AG04450 (cell line): ENCODE results near the gene PLXNA2. TPM values are rescaled to one million over a fixed set of nuclear protein-coding genes. Genes with fewer than 3 reads are reported as not detected.

Experiments used
- CTCF ChIA-PET: fragments of 300-600, 350-600 bp; formaldehyde crosslinking; extraction: SDS; loops from one replicate; lab custom pipeline; 2022; ENCODE audit warnings: antibody characterized with exemption, inconsistent platforms; lab: Charles Lee
- POLR2A ChIA-PET: fragments of 350-600 bp; formaldehyde crosslinking; extraction: SDS; loops from one replicate; lab custom pipeline; 2021; ENCODE audit warnings: antibody characterized with exemption, inconsistent platforms; lab: Yijun Ruan, JAX
- DNase-seq: peaks from one replicate; pipeline ENCODE4 v3.0.0-alpha.2; 2011; ENCODE audit warnings: low read depth, low spot score
- H3K27ac ChIP-seq: one replicate; pipeline ENCODE4 v1.5.1; 2012; ENCODE audit warnings: low read depth, low read length, control low read depth
- H3K27me3 ChIP-seq: one replicate; pipeline ENCODE4 v1.6.0; 2012; ENCODE audit warnings: low read length; ENCODE audit not compliant: control insufficient read depth, insufficient read depth
- H3K4me3 ChIP-seq: 2 replicates; pipeline ENCODE4 v1.5.1; 2011; ENCODE audit warnings: mild to moderate bottlenecking, low read depth, low read length, control low read depth
- H3K9me3 ChIP-seq: 2 replicates; pipeline ENCODE4 v1.5.1; 2012; ENCODE audit warnings: low read length; ENCODE audit not compliant: control insufficient read depth, insufficient read depth
- CTCF ChIP-seq: IDR thresholded peaks from 2 replicates; pipeline ENCODE4 v1.5.1; 2011; ENCODE audit warnings: low read depth, low read length, control low read depth, inconsistent platforms
- polyA plus RNA-seq: library from polyadenylated mRNA; depleted of rRNA; stranded (reverse); fragments of >200 nt; gene quantifications from 2 replicates; pipeline ENCODE4 v1.2.3, GENCODE V29; 2011

The PLXNA2 gene
- polyA plus RNA-seq, 1 experiment, result 0.10 TPM

- DNase-seq, result no peak
- Histone ChIP-seq H3K27ac (no peak overlapping the region), H3K4me3 (no peak overlapping the region), H3K27me3 (peaks cover 25% of the 10 kb centered on the region), H3K9me3 (no peaks in the 10 kb centered on the region)
- POLR2A ChIA-PET, result no interaction called here
- CTCF ChIA-PET, result interaction anchor here (0.7 to 22.8 kb wide), 17 partner anchors 9 to 355 kb away, joined by 3 to 593 read pairs (median 5); no protein-coding TSS in a partner anchor
- no peak for TF ChIP-seq CTCF
Measured at GRCh38 chr1:208239473-208240381, 4.5 kb downstream of the PLXNA2 start.

GRCh38 chr1:208238710-208239472, 5.3 kb downstream of the PLXNA2 start:
- peak; percentile 84 for TF ChIP-seq CTCF
- CTCF ChIA-PET, result interaction anchor here (0.7 to 22.8 kb wide), 32 partner anchors 9 to 372 kb away, joined by 3 to 593 read pairs (median 4); no protein-coding TSS in a partner anchor

GRCh38 chr1:208237241-208237640, 6.9 kb downstream of the PLXNA2 start:
- no peak for DNase-seq
- ChIA-PET POLR2A (no interaction called here), CTCF (interaction anchor here (0.6 to 22.8 kb wide), 11 partner anchors 8 to 353 kb away, joined by 3 to 593 read pairs (median 6); partner anchors contain the start of gene PLXNA2)
- H3K9me3 ChIP-seq, result no peaks in the 10 kb centered on the region
- peaks cover 17% of the 10 kb centered on the region for H3K27me3 ChIP-seq
- no peak for TF ChIP-seq CTCF
- H3K27ac ChIP-seq, result no peak overlapping the region
- no peak overlapping the region for H3K4me3 ChIP-seq

More at GRCh38 chr1:208238710-208239472, 5.3 kb downstream of the PLXNA2 start:
- no peaks in the 10 kb centered on the region for H3K9me3 ChIP-seq
- DNase-seq, result no peak
- H3K27ac ChIP-seq, result no peak overlapping the region
- POLR2A ChIA-PET, result interaction anchor here (0.7 kb wide), 1 partner anchor 217 kb away, joined by 6 read pairs; no protein-coding TSS in a partner anchor
- H3K4me3 ChIP-seq, result no peak overlapping the region
- H3K27me3 ChIP-seq, result peaks cover 25% of the 10 kb centered on the region

GRCh38 chr1:208235982-208236761, 8.0 kb downstream of the PLXNA2 start:
- CTCF ChIA-PET, result interaction anchor here (1.0 to 22.8 kb wide), 7 partner anchors 9 to 351 kb away, joined by 4 to 593 read pairs (median 8); partner anchors contain the start of gene PLXNA2
- H3K27me3 ChIP-seq, result peaks cover 8% of the 10 kb centered on the region
- no peaks in the 10 kb centered on the region for H3K9me3 ChIP-seq
- H3K27ac ChIP-seq, result no peak overlapping the region
- POLR2A ChIA-PET, result interaction anchor here (0.6 kb wide), 1 partner anchor 214 kb away, joined by 7 read pairs; no protein-coding TSS in a partner anchor
- H3K4me3 ChIP-seq, result no peak overlapping the region
- no peak for TF ChIP-seq CTCF
- no peak for DNase-seq
